Panc1 (cell line): ENCODE results near the gene DLGAP3. TPM values are rescaled to one million over a fixed set of nuclear protein-coding genes. Genes with fewer than 3 reads are reported as not detected.

Experiments
- ATAC-seq: fragments of 200-7000 bp; cut with Tn5 transposase; 2 replicates; pipeline ENCODE4 v1.9.1; 2020; ENCODE audit warnings: mild to moderate bottlenecking, moderate library complexity
- BruUV-seq: library from RNA; stranded (reverse); fragments of 400-500 nt; replicated peaks from 2 replicates; lab custom pipeline; 2021; lab: Mats Ljungman, UMichigan
- CTCF ChIA-PET: fragments of 300-600 bp; sonication (Branson Sonifier 250); formaldehyde crosslinking; loops from one replicate; lab custom pipeline; 2022; ENCODE audit warnings: antibody characterized with exemption; lab: Charles Lee
- POLR2A ChIA-PET: fragments of 300-600 bp; sonication (Branson Sonifier 250); formaldehyde crosslinking; loops from one replicate; lab custom pipeline; 2022; ENCODE audit warnings: antibody characterized with exemption; lab: Charles Lee
- DNase-seq: peaks from one replicate; pipeline ENCODE4 v3.0.0-alpha.2; 2010; ENCODE audit warnings: low read depth, low spot score
- H3K27ac ChIP-seq: 2 replicates; pipeline ENCODE4 v1.5.1; 2011; ENCODE audit warnings: mild to moderate bottlenecking, low read length, inconsistent platforms
- H3K27me3 ChIP-seq: fragments of 200-500 bp; sonication (Bioruptor generic); 2 replicates; pipeline ENCODE4 v1.6.0; 2014; ENCODE audit warnings: low read length, inconsistent platforms; ENCODE audit not compliant: control insufficient read depth, insufficient read depth
- H3K36me3 ChIP-seq: fragments of 200-500 bp; sonication (Bioruptor generic); 2 replicates; pipeline ENCODE4 v1.5.1; 2014; ENCODE audit warnings: inconsistent platforms, mild to moderate bottlenecking, low read length, moderate library complexity; ENCODE audit not compliant: control insufficient read depth, insufficient read depth
- H3K4me1 ChIP-seq: 2 replicates; pipeline ENCODE4 v1.5.1; 2011; ENCODE audit warnings: inconsistent platforms, mild to moderate bottlenecking, low read length, moderate library complexity; ENCODE audit not compliant: control insufficient read depth, insufficient read depth
- H3K4me3 ChIP-seq, 2 experiments: 2 replicates each; pipeline ENCODE4 v1.5.1; 2011 to 2012; ENCODE audit warnings: low read depth in 2 of 2, low read length in 2 of 2, mild to moderate bottlenecking in 2 of 2, inconsistent platforms in 1 of 2, moderate library complexity in 1 of 2
- H3K9me3 ChIP-seq: fragments of 200-500 bp; sonication (Bioruptor generic); 2 replicates; pipeline ENCODE4 v1.5.1; 2014; ENCODE audit warnings: low read depth, mild to moderate bottlenecking, inconsistent platforms, low read length, moderate library complexity; ENCODE audit not compliant: control insufficient read depth, insufficient read depth
- CTCF ChIP-seq: fragments of 450-650 bp; IDR thresholded peaks from 2 replicates; pipeline ENCODE4 v1.5.1; 2017; ENCODE audit warnings: mild to moderate bottlenecking
- POLR2AphosphoS5 ChIP-seq: IDR thresholded peaks from 2 replicates; pipeline ENCODE4 v1.6.1; 2012; ENCODE audit warnings: mild to moderate bottlenecking, low read depth, low read length, moderate library complexity
- REST ChIP-seq, 2 experiments: IDR thresholded peaks; 2 replicates each; pipeline ENCODE4 v1.6.1; 2011 to 2012; ENCODE audit warnings: low read depth in 2 of 2, control low read depth in 1 of 2, low read length in 1 of 2, mild to moderate bottlenecking in 1 of 2, moderate library complexity in 1 of 2; ENCODE audit not compliant: insufficient read depth in 1 of 2
- SIN3A ChIP-seq: IDR thresholded peaks from 2 replicates; pipeline ENCODE4 v1.6.1; 2012; ENCODE audit warnings: low read depth, mild to moderate bottlenecking, low read length, moderate library complexity, borderline replicate concordance; ENCODE audit not compliant: insufficient read depth
- TCF7L2 ChIP-seq: IDR thresholded peaks from 2 replicates; pipeline ENCODE4 v1.6.1; 2011; ENCODE audit warnings: mild to moderate bottlenecking, low read depth, low read length, inconsistent platforms
- in situ Hi-C: cut with HindIII; loops from 2 replicates; pipeline ENCODE4 v1.10.0; 2016; ENCODE audit warnings: low sequenced_read_pairs, low pct_unique_long_range_greater_than_20kb
- intact Hi-C: fragments of 100-400 bp; cut with micrococcal nuclease; formaldehyde crosslinking; loops from one replicate; pipeline ENCODE4 v1.10.0; 2022; ENCODE audit not compliant: unreplicated experiment
- total RNA-seq: library from RNA; stranded (reverse); gene quantifications from one replicate; pipeline ENCODE4 v1.2.1, GENCODE V29; 2021; ENCODE audit not compliant: unreplicated experiment

DLGAP3 gene
- total RNA-seq, 1 experiment from 2014 or later = 0.87 TPM

- Histone ChIP-seq H3K36me3 (no peaks in the 10 kb centered on the region), H3K4me1 (no peaks in the 10 kb centered on the region), H3K27me3 (peaks cover 28% of the 10 kb centered on the region), H3K27ac (no peak overlapping the region), H3K9me3 (no peaks in the 10 kb centered on the region), H3K4me3 (no peak overlapping the region)
- intact Hi-C loops = no loop called here
- POLR2A ChIA-PET = interaction anchor here (0.6 kb wide), 1 partner anchor 159 kb away, joined by 3 read pairs; no protein-coding TSS in a partner anchor
- DNase-seq (no peak), ATAC-seq (no peak)
- TF ChIP-seq REST (IDR thresholded peaks at IDR 0.05; ENCODE audit: insufficient read depth in 1 of 2, low read depth in 2 of 2, low read length in 1 of 2) (no peak), POLR2AphosphoS5 (no peak), CTCF (no peak), TCF7L2 (no peak), SIN3A (no peak)
- BruUV-seq = no TSS peak
- in situ Hi-C loops = no loop called here
- CTCF ChIA-PET = interaction anchor here (0.6 kb wide), 1 partner anchor 142 kb away, joined by 10 read pairs; no protein-coding TSS in a partner anchor
Observed at GRCh38 chr1:34928066-34928696, 1.3 kb downstream of the DLGAP3 start.

GRCh38 chr1:34927316-34927715 is 2.1 kb downstream of the DLGAP3 start:
- Histone ChIP-seq H3K4me3 (no peak overlapping the region), H3K27me3 (peaks cover 29% of the 10 kb centered on the region), H3K9me3 (no peaks in the 10 kb centered on the region), H3K36me3 (no peaks in the 10 kb centered on the region), H3K4me1 (no peaks in the 10 kb centered on the region), H3K27ac (no peak overlapping the region)
- no peak for TF ChIP-seq SIN3A
- TF ChIP-seq POLR2AphosphoS5 = no peak
- TF ChIP-seq CTCF = no peak
- TF ChIP-seq TCF7L2 = no peak
- no peak for TF ChIP-seq REST (IDR thresholded peaks at IDR 0.05; ENCODE audit: insufficient read depth in 1 of 2, low read depth in 2 of 2, low read length in 1 of 2)
- ATAC-seq = no peak
- intact Hi-C loops = no loop called here
- no TSS peak for BruUV-seq
- no peak for DNase-seq
- ChIA-PET CTCF (interaction anchor here (0.6 kb wide), 1 partner anchor 143 kb away, joined by 10 read pairs; no protein-coding TSS in a partner anchor), POLR2A (no interaction called here)
- in situ Hi-C loops = no loop called here
